ENCODE data around the gene MCRIP2.

GRCh38 chr16:600781-601180 is 40.8 kb upstream of the MCRIP2 start:
- no peak for TF ChIP-seq CTCF (IDR thresholded peaks at IDR 0.05)
- TF ChIP-seq EP300 (IDR thresholded peaks at IDR 0.05) = no peak
- TF ChIP-seq POLR2A (IDR thresholded peaks at IDR 0.05) = no peak
